B cell (primary cell): ENCODE data around the gene CREB5.

Experiments
- CTCF ChIP-seq: fragments of 200-600 bp; IDR thresholded peaks from one replicate; pipeline ENCODE4 v1.8.0; 2022; ENCODE audit warnings: antibody characterized with exemption, mild to moderate bottlenecking
- EZH2 ChIP-seq: IDR thresholded peaks from 2 replicates; pipeline ENCODE4 v1.6.1; 2012; ENCODE audit warnings: borderline replicate concordance, low read depth, mild to moderate bottlenecking, moderate library complexity, low read length; ENCODE audit not compliant: insufficient read depth, poor library complexity, severe bottlenecking

GRCh38 chr7:28631995-28632394 is 219.7 kb downstream of the CREB5 start:
- TF ChIP-seq CTCF (no peak), EZH2 (no peak)
